Endothelial cell of umbilical vein (primary cell): ENCODE results near the gene ABCF2.

Source experiments
- EZH2 ChIP-seq: IDR thresholded peaks from 2 replicates; pipeline ENCODE4 v1.6.1; 2012; ENCODE audit warnings: borderline replicate concordance, low read depth, mild to moderate bottlenecking, moderate library complexity, low read length, inconsistent platforms; ENCODE audit not compliant: severe bottlenecking
- TF ChIP-seq, protein P1 (sequence below), 2 donors: IDR thresholded peaks; 1 replicate in 1 of 2; 2 replicates in 1 of 2; pipeline ENCODE4 v1.5.1; 2011; ENCODE audit warnings: low read length in 2 of 2, mild to moderate bottlenecking in 2 of 2, moderate library complexity in 2 of 2, control low read depth in 1 of 2, inconsistent platforms in 1 of 2, low read depth in 1 of 2; ENCODE audit not compliant: insufficient read depth in 1 of 2; ENCODE audit errors: extremely low read depth in 1 of 2

DNA sequence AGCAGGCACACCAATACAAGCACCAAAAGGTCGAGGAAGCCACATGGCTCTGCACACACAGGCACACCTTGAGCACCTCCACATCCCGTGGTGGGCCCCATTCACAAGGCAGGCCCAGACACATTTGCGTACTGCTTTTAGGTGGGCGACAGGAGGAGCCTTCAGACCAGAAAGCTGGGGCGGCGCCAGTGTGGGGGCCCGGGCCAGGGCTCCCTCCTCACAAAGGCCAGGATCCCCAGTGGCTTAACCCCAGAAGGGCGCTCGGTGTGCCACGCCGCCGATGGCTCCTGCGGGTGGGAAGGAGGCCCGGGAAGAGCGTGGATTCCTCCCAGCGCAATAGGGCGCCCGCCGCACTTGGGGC lies 24.3 kb upstream of the ABCF2 start:
- TF ChIP-seq, protein P1, sequence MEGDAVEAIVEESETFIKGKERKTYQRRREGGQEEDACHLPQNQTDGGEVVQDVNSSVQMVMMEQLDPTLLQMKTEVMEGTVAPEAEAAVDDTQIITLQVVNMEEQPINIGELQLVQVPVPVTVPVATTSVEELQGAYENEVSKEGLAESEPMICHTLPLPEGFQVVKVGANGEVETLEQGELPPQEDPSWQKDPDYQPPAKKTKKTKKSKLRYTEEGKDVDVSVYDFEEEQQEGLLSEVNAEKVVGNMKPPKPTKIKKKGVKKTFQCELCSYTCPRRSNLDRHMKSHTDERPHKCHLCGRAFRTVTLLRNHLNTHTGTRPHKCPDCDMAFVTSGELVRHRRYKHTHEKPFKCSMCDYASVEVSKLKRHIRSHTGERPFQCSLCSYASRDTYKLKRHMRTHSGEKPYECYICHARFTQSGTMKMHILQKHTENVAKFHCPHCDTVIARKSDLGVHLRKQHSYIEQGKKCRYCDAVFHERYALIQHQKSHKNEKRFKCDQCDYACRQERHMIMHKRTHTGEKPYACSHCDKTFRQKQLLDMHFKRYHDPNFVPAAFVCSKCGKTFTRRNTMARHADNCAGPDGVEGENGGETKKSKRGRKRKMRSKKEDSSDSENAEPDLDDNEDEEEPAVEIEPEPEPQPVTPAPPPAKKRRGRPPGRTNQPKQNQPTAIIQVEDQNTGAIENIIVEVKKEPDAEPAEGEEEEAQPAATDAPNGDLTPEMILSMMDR (IDR thresholded peaks at IDR 0.05; ENCODE audit: extremely low read depth in 1 of 2, insufficient read depth in 1 of 2, low read depth in 1 of 2, low read length in 2 of 2): no peak
- no peak for TF ChIP-seq EZH2
